DND-41 (cell line): Measurements from ENCODE around the gene SIGLEC1.

Experiments
- CTCF ChIP-seq: IDR thresholded peaks from 2 replicates; pipeline ENCODE4 v1.5.1; 2012; ENCODE audit warnings: borderline replicate concordance, low read length, moderate library complexity, mild to moderate bottlenecking; ENCODE audit not compliant: poor library complexity, severe bottlenecking; ENCODE audit errors: extremely low read depth
- EZH2 ChIP-seq: IDR thresholded peaks from 3 replicates; pipeline ENCODE4 v1.6.1; 2012; ENCODE audit warnings: borderline replicate concordance, low read depth, mild to moderate bottlenecking, moderate library complexity, low read length, inconsistent platforms; ENCODE audit not compliant: severe bottlenecking

GRCh38 chr20:3744806-3745685 lies 32.6 kb upstream of the SIGLEC1 start:
- TF ChIP-seq CTCF (no peak), EZH2 (no peak)
